Measurements from ENCODE around the gene GAS7. TPM values are rescaled to one million over a fixed set of nuclear protein-coding genes. Genes with fewer than 3 reads are reported as not detected.

GAS7 gene
- total RNA-seq, 1 experiment from 2014 or later: 4.1 TPM

DNA sequence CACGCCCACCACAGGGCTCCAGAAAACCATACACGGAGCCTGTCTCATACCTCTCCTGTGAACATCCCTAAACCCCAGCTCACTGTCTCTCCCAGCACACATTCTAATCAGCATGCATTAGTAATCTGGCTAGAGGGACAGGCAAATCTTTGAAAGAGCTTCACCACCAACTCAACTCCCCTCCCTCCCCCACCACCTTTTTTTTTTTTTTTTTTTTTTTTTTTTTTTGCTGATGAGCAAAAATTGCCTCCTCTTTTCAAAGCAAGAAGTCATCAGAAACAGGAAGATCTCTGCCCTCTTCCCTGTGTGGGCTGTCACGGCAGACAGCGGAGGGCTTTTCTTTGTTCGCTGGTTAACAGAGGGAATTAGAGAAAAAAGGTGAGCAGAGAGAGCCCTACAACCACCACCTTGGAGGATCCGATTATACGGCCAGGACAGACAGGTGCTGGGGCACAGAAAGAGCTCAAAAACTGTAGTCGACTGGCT, 19.9 kb downstream of the GAS7 start:
- intact Hi-C loops (cut with micrococcal nuclease): no loop called here
- no peak overlapping the region for H3K27ac ChIP-seq (ENCODE audit: low read depth, low read length)
- no peak for DNase-seq (ENCODE audit: low read depth, low spot score)
- H3K9ac ChIP-seq (ENCODE audit: low read length): no peak overlapping the region
- H3K79me2 ChIP-seq (ENCODE audit: insufficient read depth, low read length): no peaks in the 10 kb centered on the region
- no peak overlapping the region for H2AFZ ChIP-seq (ENCODE audit: low read depth, low read length, poor library complexity, severe bottlenecking)
- no peak for ATAC-seq
- no peaks in the 10 kb centered on the region for H3K36me3 ChIP-seq (ENCODE audit: control insufficient read depth in 1 of 2, insufficient read depth in 2 of 2, low read length in 2 of 2)
- no TSS peak for BruUV-seq (replicated peaks)
- H3K4me3 ChIP-seq (replicated peaks in 1 of 2; ENCODE audit: low read depth in 1 of 2, low read length in 2 of 2): no peak overlapping the region
- ChIA-PET POLR2A (no interaction called here), RAD21 (ENCODE audit: low non-redundant PET in 1 of 2, low total read pairs in 2 of 2, uncharacterized antibody in 2 of 2, unreplicated experiment in 2 of 2) (no interaction called here), CTCF (no interaction called here)
- H3K4me2 ChIP-seq (ENCODE audit: low read length): no peak overlapping the region
- no peaks in the 10 kb centered on the region for H3K9me3 ChIP-seq (ENCODE audit: control insufficient read depth in 1 of 2, insufficient read depth in 1 of 2, low read depth in 1 of 2, low read length in 2 of 2)
- H3K9me2 ChIP-seq (ENCODE audit: insufficient read depth): no peaks in the 10 kb centered on the region
- TF ChIP-seq CTCF (IDR thresholded peaks at IDR 0.05 in 2 of 3, conservative IDR thresholded peaks at IDR 0.05 in 1 of 3; ENCODE audit: borderline replicate concordance in 1 of 3, insufficient read depth in 1 of 3, low read depth in 2 of 3, low read length in 2 of 3) (no peak), ATF3 (IDR thresholded peaks at IDR 0.05) (no peak), CEBPB (IDR thresholded peaks at IDR 0.05; ENCODE audit: low read depth) (no peak), SIN3A (IDR thresholded peaks at IDR 0.05; ENCODE audit: low read depth) (no peak), EGR1 (IDR thresholded peaks at IDR 0.05; ENCODE audit: low read depth) (no peak), CBX3 (IDR thresholded peaks at IDR 0.05; ENCODE audit: low read depth) (no peak), RAD21 (IDR thresholded peaks at IDR 0.05; ENCODE audit: low read depth) (no peak), ZFX (IDR thresholded peaks at IDR 0.05) (no peak), TCF7L2 (IDR thresholded peaks at IDR 0.05; ENCODE audit: borderline replicate concordance, extremely low read depth, insufficient read depth, insufficient read length) (no peak), JUND (IDR thresholded peaks at IDR 0.05) (no peak), YY1 (IDR thresholded peaks at IDR 0.05; ENCODE audit: extremely low read depth, insufficient replicate concordance, low read depth, low read length) (no peak), EZH2 (IDR thresholded peaks at IDR 0.05) (no peak)
- TF ChIP-seq, protein P1, sequence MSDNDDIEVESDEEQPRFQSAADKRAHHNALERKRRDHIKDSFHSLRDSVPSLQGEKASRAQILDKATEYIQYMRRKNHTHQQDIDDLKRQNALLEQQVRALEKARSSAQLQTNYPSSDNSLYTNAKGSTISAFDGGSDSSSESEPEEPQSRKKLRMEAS (IDR thresholded peaks at IDR 0.05): no peak
- H4K20me1 ChIP-seq (ENCODE audit: insufficient read depth): no peaks in the 10 kb centered on the region
- no peaks in the 10 kb centered on the region for H3K4me1 ChIP-seq (ENCODE audit: control insufficient read depth in 1 of 2, insufficient read depth in 2 of 2, low read length in 2 of 2)
- no peaks in the 10 kb centered on the region for H3K27me3 ChIP-seq (ENCODE audit: insufficient read depth, low read length)

Measured in HCT116 (cell line).